K562 (cell line): ENCODE data around the gene CYP46A1. TPM values are rescaled to one million over a fixed set of nuclear protein-coding genes. Genes with fewer than 3 reads are reported as not detected.
A peak's percentile ranks its signal among the peaks of the same experiment; 100 is the strongest.

Experiments
- CBFA2T3 ChIP-seq: fragments of 450-650 bp; IDR thresholded peaks from 2 replicates; pipeline ENCODE4 v1.6.1; 2017
- ELK1 ChIP-seq: sonication (generic); formaldehyde crosslinking; IDR thresholded peaks from 2 replicates; pipeline ENCODE4 v1.8.1; 2022; ENCODE audit warnings: missing genetic modification reagents
- PURB ChIP-seq: sonication (generic); formaldehyde crosslinking; IDR thresholded peaks from 2 replicates; pipeline ENCODE4 v1.9.0; 2021; ENCODE audit warnings: low read depth, mild to moderate bottlenecking, missing genetic modification reagents
- RFX7 ChIP-seq: fragments of 250-450 bp; sonication (Bioruptor Pico); IDR thresholded peaks from 2 replicates; pipeline ENCODE4 v1.5.1; 2021; ENCODE audit warnings: mild to moderate bottlenecking
- ZFP36 ChIP-seq: fragments of 150-350 bp; IDR thresholded peaks from 2 replicates; pipeline ENCODE4 v1.6.1; 2018; ENCODE audit warnings: low read length, low read depth; ENCODE audit not compliant: partially characterized antibody
- ZNF407 ChIP-seq: fragments of 450-650 bp; IDR thresholded peaks from 2 replicates; pipeline ENCODE4 v1.6.1; 2016; ENCODE audit warnings: low read depth
- polyA plus RNA-seq, 8 experiments: library from polyadenylated mRNA; depleted of rRNA in 4 of 8; stranded (reverse) in 5 of 8; unstranded in 3 of 8; fragments of >200 nt; fragmentation: Nextera tagmentation in 2 of 8; fragmentation: Illumina TruSeq in 1 of 8; extraction: Ambion mirVana in 2 of 8; extraction: Trizol in 1 of 8; gene quantifications; 2 replicates each; pipeline versions ENCODE4 v1.2.1 to v1.2.3, GENCODE V29; 2011 to 2014; ENCODE audit warnings: inconsistent platforms in 1 of 8, missing spikeins in 1 of 8
- total RNA-seq, 7 experiments: library from RNA; depleted of rRNA in 6 of 7; stranded (reverse); fragments of >200 nt in 6 of 7; fragmentation: Illumina TruSeq in 2 of 7; extraction: Trizol in 2 of 7; gene quantifications; 2 replicates each; pipeline versions ENCODE4 v1.2.1 to v1.2.3, GENCODE V29; 2011 to 2021; ENCODE audit warnings: low replicate concordance in 1 of 7

The CYP46A1 gene
- total and polyA plus RNA-seq, 9 of the 15 experiments (the other 6 are each of a cell fraction or from before 2014, with no cell fraction given), result not detected

DNA sequence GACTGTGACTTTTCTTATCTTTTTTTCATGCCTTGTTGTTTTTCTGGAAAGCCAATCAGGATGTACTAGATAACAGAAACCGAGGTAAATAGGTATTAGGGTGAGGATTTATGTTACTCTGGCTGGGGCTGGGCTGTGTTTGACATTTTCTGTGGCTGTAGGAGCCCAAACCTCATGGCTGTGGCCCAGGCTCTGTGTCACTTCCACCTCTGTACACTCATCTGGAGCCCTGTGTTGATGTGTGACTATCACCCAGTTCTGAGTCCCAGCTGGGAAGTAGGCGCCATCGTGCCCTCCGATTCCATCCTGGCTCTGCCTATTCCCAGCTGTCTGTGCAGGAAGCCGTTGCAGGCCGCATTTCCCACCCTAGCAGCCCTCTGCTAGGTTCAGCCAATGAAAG, 40.8 kb upstream of the CYP46A1 start (continued):
- no peak for TF ChIP-seq ZNF407
- no peak for TF ChIP-seq PURB (CRISPR knock-in tag)
- peak; percentile 30; the same call in 1 of the 2 replicates for TF ChIP-seq CBFA2T3
- no peak for TF ChIP-seq RFX7 (CRISPR knock-in tag)
- TF ChIP-seq ELK1 (CRISPR knock-in tag), result no peak
- TF ChIP-seq ZFP36, result no peak
- TF ChIP-seq, all 486 proteins: peak for 5
